Gastroesophageal sphincter (tissue), 3 donors: ENCODE measurements around the gene SYNM.

Experiments used
- POLR2A ChIP-seq, 2 donors: fragments of 450-650 bp; IDR thresholded peaks; one replicate each; pipeline ENCODE4 v1.6.1; 2017; ENCODE audit warnings: antibody characterized with exemption in 2 of 2, mild to moderate bottlenecking in 2 of 2, moderate library complexity in 1 of 2
- POLR2AphosphoS5 ChIP-seq: sonication (generic); formaldehyde crosslinking; IDR thresholded peaks from one replicate; pipeline ENCODE4 v1.6.1; 2017; ENCODE audit warnings: antibody characterized with exemption
- TF ChIP-seq, protein P1 (sequence below), 4 experiments: fragments of 200-600 bp in 2 of 4; fragments of 450-650 bp in 2 of 4; sonication (generic) in 1 of 4; IDR thresholded peaks; one replicate each; pipeline ENCODE4 v1.5.1; 2017 to 2019; ENCODE audit warnings: antibody characterized with exemption in 4 of 4, mild to moderate bottlenecking in 2 of 4, moderate library complexity in 2 of 4

DNA sequence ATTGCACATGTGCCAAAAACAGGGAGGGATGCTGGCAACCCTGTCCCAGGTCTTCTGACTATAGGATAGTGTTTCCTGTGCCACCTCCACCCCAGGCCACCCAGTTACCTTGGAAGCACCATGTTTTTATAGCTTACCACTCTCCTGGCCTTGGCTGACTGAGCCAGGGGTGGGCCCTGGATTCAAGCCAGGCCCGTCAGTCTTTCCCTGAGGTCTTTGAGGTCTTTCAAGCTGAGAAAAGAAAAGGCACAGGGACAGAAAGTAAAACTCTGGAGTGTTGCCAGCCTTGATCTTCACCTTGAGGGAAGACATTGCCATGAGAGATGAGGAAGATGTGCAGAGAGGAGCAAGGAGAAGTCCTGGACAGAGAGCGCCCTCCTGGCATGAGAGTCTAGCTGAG, 46.3 kb downstream of the SYNM start:
- TF ChIP-seq, protein P1, sequence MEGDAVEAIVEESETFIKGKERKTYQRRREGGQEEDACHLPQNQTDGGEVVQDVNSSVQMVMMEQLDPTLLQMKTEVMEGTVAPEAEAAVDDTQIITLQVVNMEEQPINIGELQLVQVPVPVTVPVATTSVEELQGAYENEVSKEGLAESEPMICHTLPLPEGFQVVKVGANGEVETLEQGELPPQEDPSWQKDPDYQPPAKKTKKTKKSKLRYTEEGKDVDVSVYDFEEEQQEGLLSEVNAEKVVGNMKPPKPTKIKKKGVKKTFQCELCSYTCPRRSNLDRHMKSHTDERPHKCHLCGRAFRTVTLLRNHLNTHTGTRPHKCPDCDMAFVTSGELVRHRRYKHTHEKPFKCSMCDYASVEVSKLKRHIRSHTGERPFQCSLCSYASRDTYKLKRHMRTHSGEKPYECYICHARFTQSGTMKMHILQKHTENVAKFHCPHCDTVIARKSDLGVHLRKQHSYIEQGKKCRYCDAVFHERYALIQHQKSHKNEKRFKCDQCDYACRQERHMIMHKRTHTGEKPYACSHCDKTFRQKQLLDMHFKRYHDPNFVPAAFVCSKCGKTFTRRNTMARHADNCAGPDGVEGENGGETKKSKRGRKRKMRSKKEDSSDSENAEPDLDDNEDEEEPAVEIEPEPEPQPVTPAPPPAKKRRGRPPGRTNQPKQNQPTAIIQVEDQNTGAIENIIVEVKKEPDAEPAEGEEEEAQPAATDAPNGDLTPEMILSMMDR (IDR thresholded peaks at IDR 0.05), result no peak
- TF ChIP-seq POLR2A (IDR thresholded peaks at IDR 0.05), result no peak
- TF ChIP-seq POLR2AphosphoS5, result no peak
